ENCODE data around the gene MTSS2.

Gene MTSS2

DNA sequence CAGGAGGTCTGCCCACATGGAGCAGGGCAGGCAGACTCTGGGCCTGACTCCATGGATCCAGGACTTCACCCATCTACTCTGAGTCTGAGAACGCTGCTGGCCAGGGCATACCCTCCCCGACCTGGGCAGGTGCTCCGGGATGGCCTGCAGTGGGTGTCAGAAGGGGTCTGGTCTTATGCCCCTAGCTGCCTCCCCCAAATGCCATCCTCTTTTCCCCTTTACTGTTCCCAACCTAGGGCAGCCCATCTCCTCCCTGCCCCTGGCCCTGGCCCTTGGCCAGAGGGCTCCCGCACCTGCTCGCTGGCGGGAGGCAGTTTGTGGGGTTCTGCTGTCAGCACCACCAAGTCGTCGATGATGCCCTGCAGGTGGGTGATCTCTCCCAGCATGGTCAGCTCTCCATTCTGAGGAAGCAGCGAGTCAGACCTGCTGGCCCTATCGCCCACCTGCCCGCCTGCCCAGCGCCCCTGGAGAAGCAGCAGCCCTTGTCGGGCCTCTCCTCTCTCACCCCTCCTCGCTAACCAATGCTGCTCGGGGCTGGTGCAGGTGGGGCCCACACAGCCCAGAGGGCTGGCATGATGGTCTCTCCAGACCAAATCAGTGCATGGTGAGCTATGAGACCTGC lies 8.2 kb downstream of the MTSS2 start:
- Histone ChIP-seq H3K27ac (ENCODE audit: low read depth, low read length) (no peak overlapping the region), H3K79me2 (ENCODE audit: insufficient read depth, low read length) (no peaks in the 10 kb centered on the region), H3K4me2 (ENCODE audit: low read depth, low read length, poor library complexity, severe bottlenecking) (no peak overlapping the region), H4K20me1 (ENCODE audit: low read depth, low read length) (no peaks in the 10 kb centered on the region), H2AFZ (ENCODE audit: low read depth, low read length, severe bottlenecking) (no peak overlapping the region), H3K36me3 (ENCODE audit: low read length) (no peaks in the 10 kb centered on the region), H3K4me3 (ENCODE audit: insufficient read depth, low read length, poor library complexity, severe bottlenecking) (no peak overlapping the region), H3K9me3 (ENCODE audit: insufficient read depth, low read length) (no peaks in the 10 kb centered on the region), H3F3A (ENCODE audit: insufficient read depth) (no peaks in the 10 kb centered on the region), H3K9me2 (replicated peaks; ENCODE audit: insufficient read depth, low read length) (no peaks in the 10 kb centered on the region), H3K9ac (ENCODE audit: low read length) (no peak overlapping the region), H3K27me3 (ENCODE audit: low read length) (no peaks in the 10 kb centered on the region)
- no peak for TF ChIP-seq EZH2phosphoT487 (conservative IDR thresholded peaks at IDR 0.05; ENCODE audit: low read length)
- TF ChIP-seq, protein P1, sequence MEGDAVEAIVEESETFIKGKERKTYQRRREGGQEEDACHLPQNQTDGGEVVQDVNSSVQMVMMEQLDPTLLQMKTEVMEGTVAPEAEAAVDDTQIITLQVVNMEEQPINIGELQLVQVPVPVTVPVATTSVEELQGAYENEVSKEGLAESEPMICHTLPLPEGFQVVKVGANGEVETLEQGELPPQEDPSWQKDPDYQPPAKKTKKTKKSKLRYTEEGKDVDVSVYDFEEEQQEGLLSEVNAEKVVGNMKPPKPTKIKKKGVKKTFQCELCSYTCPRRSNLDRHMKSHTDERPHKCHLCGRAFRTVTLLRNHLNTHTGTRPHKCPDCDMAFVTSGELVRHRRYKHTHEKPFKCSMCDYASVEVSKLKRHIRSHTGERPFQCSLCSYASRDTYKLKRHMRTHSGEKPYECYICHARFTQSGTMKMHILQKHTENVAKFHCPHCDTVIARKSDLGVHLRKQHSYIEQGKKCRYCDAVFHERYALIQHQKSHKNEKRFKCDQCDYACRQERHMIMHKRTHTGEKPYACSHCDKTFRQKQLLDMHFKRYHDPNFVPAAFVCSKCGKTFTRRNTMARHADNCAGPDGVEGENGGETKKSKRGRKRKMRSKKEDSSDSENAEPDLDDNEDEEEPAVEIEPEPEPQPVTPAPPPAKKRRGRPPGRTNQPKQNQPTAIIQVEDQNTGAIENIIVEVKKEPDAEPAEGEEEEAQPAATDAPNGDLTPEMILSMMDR (IDR thresholded peaks at IDR 0.05; ENCODE audit: insufficient read depth, low read length, poor library complexity, severe bottlenecking), result no peak

DNA sequence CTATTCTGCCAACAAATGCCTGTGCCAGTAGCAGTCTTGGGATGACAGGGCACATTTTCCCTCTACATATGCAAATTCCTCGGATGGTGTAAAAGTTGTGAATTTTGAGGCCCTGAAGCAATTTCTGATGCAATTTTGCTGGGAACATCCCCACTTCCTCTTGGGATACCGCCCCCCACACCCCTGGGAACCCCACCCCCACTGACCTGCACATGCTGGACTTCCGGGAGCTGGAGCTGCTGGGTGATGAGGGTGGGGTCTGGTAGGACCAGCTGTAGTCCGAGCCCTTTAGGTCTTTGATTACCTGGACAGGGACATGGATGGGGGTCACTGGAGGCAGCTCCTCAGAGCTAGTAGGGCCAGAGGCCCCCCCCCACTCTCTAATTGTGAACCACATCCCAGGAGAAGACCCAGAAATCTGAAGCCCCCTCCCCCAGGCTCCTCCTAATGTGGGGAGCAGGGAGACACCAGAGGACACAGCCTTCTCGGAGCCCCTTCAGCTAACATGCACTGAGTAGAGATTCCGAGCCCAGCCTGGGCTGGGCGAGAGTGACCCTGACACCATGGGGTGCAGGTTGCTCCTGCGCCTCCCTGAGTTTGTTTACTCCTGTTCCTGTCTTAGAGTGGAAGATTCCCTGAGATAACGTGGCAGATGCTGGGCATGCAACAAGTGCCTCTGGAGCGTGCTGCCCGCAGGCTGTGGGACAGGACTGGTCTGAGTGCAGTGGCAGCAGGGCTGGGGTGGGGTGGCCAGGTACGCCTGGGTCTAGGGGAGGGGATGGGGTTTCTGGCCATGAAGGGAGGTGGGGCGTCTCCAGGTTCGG lies 9.0 kb downstream of the MTSS2 start:
- no peaks in the 10 kb centered on the region for H3K36me3 ChIP-seq (ENCODE audit: low read length)
- H2AFZ ChIP-seq (ENCODE audit: low read depth, low read length, severe bottlenecking), result no peak overlapping the region
- no peak overlapping the region for H3K4me3 ChIP-seq (ENCODE audit: insufficient read depth, low read length, poor library complexity, severe bottlenecking)
- H3K9me2 ChIP-seq (replicated peaks; ENCODE audit: insufficient read depth, low read length), result no peaks in the 10 kb centered on the region
- no peaks in the 10 kb centered on the region for H3K27me3 ChIP-seq (ENCODE audit: low read length)
- no peak overlapping the region for H3K9ac ChIP-seq (ENCODE audit: low read length)
- no peaks in the 10 kb centered on the region for H3F3A ChIP-seq (ENCODE audit: insufficient read depth)
- TF ChIP-seq, protein P1 (IDR thresholded peaks at IDR 0.05; ENCODE audit: insufficient read depth, low read length, poor library complexity, severe bottlenecking), result no peak
- no peak for TF ChIP-seq EZH2phosphoT487 (conservative IDR thresholded peaks at IDR 0.05; ENCODE audit: low read length)
- no peaks in the 10 kb centered on the region for H3K79me2 ChIP-seq (ENCODE audit: insufficient read depth, low read length)
- no peaks in the 10 kb centered on the region for H3K9me3 ChIP-seq (ENCODE audit: insufficient read depth, low read length)
- no peak overlapping the region for H3K27ac ChIP-seq (ENCODE audit: low read depth, low read length)
- H4K20me1 ChIP-seq (ENCODE audit: low read depth, low read length), result no peaks in the 10 kb centered on the region
- no peak overlapping the region for H3K4me2 ChIP-seq (ENCODE audit: low read depth, low read length, poor library complexity, severe bottlenecking)

DNA sequence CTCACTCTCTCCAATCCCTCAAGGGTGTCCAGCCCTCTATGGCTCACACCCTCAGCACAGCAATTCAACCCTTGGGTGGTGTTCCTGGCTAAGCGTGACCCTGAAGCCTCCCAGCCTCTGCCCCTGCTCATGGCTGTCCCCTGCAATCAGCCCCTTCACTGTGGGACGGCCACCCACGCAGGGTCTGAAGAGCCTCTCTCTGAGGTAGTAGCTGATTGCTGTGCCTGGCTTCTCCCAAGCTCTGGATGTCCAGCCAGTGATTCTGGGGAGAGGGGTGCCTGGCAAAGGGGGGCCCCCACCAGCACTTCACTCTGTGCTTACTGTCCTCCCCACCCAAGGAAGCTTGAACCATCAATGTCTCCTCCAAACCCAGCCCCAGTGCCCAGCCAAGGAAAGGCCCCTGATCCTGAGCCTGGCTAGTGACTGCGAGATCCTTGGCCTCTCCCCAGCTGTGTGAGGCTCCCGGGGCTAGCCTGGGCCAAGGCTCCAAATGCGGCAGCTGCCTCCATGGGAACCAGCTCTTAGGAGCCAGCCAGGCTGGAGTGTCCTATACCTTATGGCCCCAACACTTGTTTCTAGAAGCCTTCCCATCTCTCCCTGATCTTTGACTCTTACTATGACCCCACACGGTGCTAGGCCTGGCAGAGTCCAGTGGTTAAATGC lies 9.9 kb downstream of the MTSS2 start:
- Histone ChIP-seq H3K27me3 (ENCODE audit: low read length) (no peaks in the 10 kb centered on the region), H3K9me3 (ENCODE audit: insufficient read depth, low read length) (no peaks in the 10 kb centered on the region), H3K9ac (ENCODE audit: low read length) (no peak overlapping the region), H3K9me2 (replicated peaks; ENCODE audit: insufficient read depth, low read length) (no peaks in the 10 kb centered on the region), H2AFZ (ENCODE audit: low read depth, low read length, severe bottlenecking) (no peak overlapping the region), H3K4me3 (ENCODE audit: insufficient read depth, low read length, poor library complexity, severe bottlenecking) (no peak overlapping the region), H3K4me2 (ENCODE audit: low read depth, low read length, poor library complexity, severe bottlenecking) (no peak overlapping the region), H3K27ac (ENCODE audit: low read depth, low read length) (no peak overlapping the region), H3K79me2 (ENCODE audit: insufficient read depth, low read length) (no peaks in the 10 kb centered on the region), H4K20me1 (ENCODE audit: low read depth, low read length) (no peaks in the 10 kb centered on the region), H3F3A (ENCODE audit: insufficient read depth) (no peaks in the 10 kb centered on the region), H3K36me3 (ENCODE audit: low read length) (no peaks in the 10 kb centered on the region)
- TF ChIP-seq, protein P1 (IDR thresholded peaks at IDR 0.05; ENCODE audit: insufficient read depth, low read length, poor library complexity, severe bottlenecking), result no peak
- no peak for TF ChIP-seq EZH2phosphoT487 (conservative IDR thresholded peaks at IDR 0.05; ENCODE audit: low read length)
